ENCODE results near the gene MLKL.
"Not testable (repeated sequence)": the region's sequence is repeated elsewhere in the genome, so short reads cannot be mapped to it uniquely, and the experiment has no call there.

MLKL gene

GRCh38 chr16:74652883-74653282, 47.8 kb downstream of the MLKL start:
- DNase-seq; H3K4me3 ChIP-seq (ENCODE audit: insufficient read depth, low read depth, low read length, poor library complexity, severe bottlenecking); H3K9me3 ChIP-seq (ENCODE audit: control insufficient read depth, low read length); H3K4me1 ChIP-seq (ENCODE audit: control insufficient read depth, insufficient read depth, low read length, poor library complexity, severe bottlenecking); H3K27ac ChIP-seq (ENCODE audit: insufficient read depth, low read length, poor library complexity, severe bottlenecking); H3K27me3 ChIP-seq (replicated peaks; ENCODE audit: control insufficient read depth, insufficient read depth, low read length, poor library complexity, severe bottlenecking): not testable (repeated sequence)
- peaks cover 26% of the 10 kb centered on the region for H3K36me3 ChIP-seq (ENCODE audit: control insufficient read depth, insufficient read depth, low read length)

DNA sequence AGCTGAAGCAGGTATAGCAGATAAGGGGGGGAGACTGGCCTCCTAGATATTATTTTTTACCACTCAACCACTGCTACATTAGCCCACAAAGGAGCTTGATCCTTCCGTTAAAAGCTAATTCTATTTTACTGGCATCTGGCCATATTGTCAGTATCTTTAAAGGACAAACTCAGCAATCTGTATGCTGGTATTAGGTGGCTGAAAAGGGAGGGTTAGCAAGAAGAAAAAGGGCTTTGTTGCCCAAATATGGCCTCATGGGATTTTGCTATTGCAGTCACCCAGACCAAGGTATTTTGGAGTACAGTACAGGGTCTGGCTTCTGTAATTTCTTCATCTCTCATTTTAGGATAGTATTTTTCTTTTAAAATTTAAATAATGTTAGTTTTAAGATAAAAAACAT, 48.4 kb downstream of the MLKL start:
- no peak for DNase-seq
- H3K4me3 ChIP-seq (ENCODE audit: insufficient read depth, low read depth, low read length, poor library complexity, severe bottlenecking): no peak overlapping the region
- no peak overlapping the region for H3K27ac ChIP-seq (ENCODE audit: insufficient read depth, low read length, poor library complexity, severe bottlenecking)
- H3K27me3 ChIP-seq (replicated peaks; ENCODE audit: control insufficient read depth, insufficient read depth, low read length, poor library complexity, severe bottlenecking): no peaks in the 10 kb centered on the region
- H3K9me3 ChIP-seq (ENCODE audit: control insufficient read depth, low read length): no peaks in the 10 kb centered on the region
- peaks cover 4% of the 10 kb centered on the region for H3K4me1 ChIP-seq (ENCODE audit: control insufficient read depth, insufficient read depth, low read length, poor library complexity, severe bottlenecking)
- H3K36me3 ChIP-seq (ENCODE audit: control insufficient read depth, insufficient read depth, low read length): peaks cover 30% of the 10 kb centered on the region

DNA sequence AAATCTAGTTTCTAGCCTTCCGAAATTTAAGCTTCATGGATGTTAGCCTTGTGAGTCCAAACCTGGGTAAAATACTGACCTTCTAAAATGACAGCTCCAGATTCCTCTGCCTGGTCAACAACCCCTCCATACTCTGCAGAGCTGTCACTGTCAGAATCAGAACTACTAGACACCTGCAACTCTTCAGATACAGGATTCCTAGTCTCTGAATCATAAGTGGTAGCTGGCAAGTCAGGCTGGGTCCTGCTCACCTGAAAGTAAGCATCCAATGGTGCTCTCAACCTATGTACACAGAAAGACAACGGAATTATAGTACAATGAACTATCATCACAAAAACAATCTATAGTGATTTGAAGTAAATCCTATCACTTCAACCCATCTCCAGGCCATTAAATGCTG, 48.8 kb downstream of the MLKL start:
- no peak for DNase-seq
- Histone ChIP-seq H3K4me3 (ENCODE audit: insufficient read depth, low read depth, low read length, poor library complexity, severe bottlenecking) (no peak overlapping the region), H3K27ac (ENCODE audit: insufficient read depth, low read length, poor library complexity, severe bottlenecking) (no peak overlapping the region), H3K9me3 (ENCODE audit: control insufficient read depth, low read length) (no peaks in the 10 kb centered on the region), H3K4me1 (ENCODE audit: control insufficient read depth, insufficient read depth, low read length, poor library complexity, severe bottlenecking) (peaks cover 4% of the 10 kb centered on the region), H3K36me3 (ENCODE audit: control insufficient read depth, insufficient read depth, low read length) (peaks cover 28% of the 10 kb centered on the region), H3K27me3 (replicated peaks; ENCODE audit: control insufficient read depth, insufficient read depth, low read length, poor library complexity, severe bottlenecking) (no peaks in the 10 kb centered on the region)

DNA sequence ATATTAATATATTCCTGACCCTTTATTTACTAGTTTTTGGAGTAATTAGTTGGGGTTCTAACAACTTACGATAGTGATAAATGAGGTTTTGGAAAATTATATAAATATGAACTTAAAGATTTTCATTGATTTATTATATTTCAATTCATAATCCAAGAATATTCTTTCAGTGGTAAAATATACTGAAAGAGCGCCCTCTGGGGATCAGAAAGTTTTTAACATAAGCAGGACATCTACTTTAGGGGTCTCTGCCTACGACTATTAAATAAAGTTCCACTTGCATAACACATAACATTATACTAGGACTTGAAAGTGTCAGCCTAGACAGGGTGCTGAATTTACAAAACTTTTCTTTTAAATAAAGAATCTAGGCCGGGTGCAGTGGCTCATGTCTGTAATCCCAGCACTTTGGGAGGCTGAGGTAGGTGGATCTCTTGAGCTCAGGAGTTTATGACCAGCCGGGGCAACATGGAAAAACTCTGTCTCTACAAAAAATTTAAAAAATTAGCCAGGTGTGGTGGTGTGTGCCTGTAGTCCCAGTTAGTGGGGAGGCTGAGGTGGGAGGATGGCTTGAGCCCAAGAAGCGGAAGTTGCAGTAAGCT, 49.6 kb downstream of the MLKL start:
- no peak overlapping the region for H3K27ac ChIP-seq (ENCODE audit: insufficient read depth, low read length, poor library complexity, severe bottlenecking)
- H3K36me3 ChIP-seq (ENCODE audit: control insufficient read depth, insufficient read depth, low read length): peaks cover 31% of the 10 kb centered on the region
- DNase-seq: no peak
- H3K9me3 ChIP-seq (ENCODE audit: control insufficient read depth, low read length): no peaks in the 10 kb centered on the region
- H3K4me1 ChIP-seq (ENCODE audit: control insufficient read depth, insufficient read depth, low read length, poor library complexity, severe bottlenecking): peaks cover 4% of the 10 kb centered on the region
- H3K27me3 ChIP-seq (replicated peaks; ENCODE audit: control insufficient read depth, insufficient read depth, low read length, poor library complexity, severe bottlenecking): no peaks in the 10 kb centered on the region
- H3K4me3 ChIP-seq (ENCODE audit: insufficient read depth, low read depth, low read length, poor library complexity, severe bottlenecking): no peak overlapping the region

- H3K4me3 ChIP-seq (ENCODE audit: insufficient read depth, low read depth, low read length, poor library complexity, severe bottlenecking): no peak overlapping the region
- peaks cover 39% of the 10 kb centered on the region for H3K36me3 ChIP-seq (ENCODE audit: control insufficient read depth, insufficient read depth, low read length)
- H3K27ac ChIP-seq (ENCODE audit: insufficient read depth, low read length, poor library complexity, severe bottlenecking): no peak overlapping the region
- peaks cover 4% of the 10 kb centered on the region for H3K4me1 ChIP-seq (ENCODE audit: control insufficient read depth, insufficient read depth, low read length, poor library complexity, severe bottlenecking)
- no peaks in the 10 kb centered on the region for H3K27me3 ChIP-seq (replicated peaks; ENCODE audit: control insufficient read depth, insufficient read depth, low read length, poor library complexity, severe bottlenecking)
- no peaks in the 10 kb centered on the region for H3K9me3 ChIP-seq (ENCODE audit: control insufficient read depth, low read length)
- no peak for DNase-seq
Observed at GRCh38 chr16:74649839-74650504, 50.7 kb downstream of the MLKL start.

- DNase-seq: no peak
- H3K36me3 ChIP-seq (ENCODE audit: control insufficient read depth, insufficient read depth, low read length): peaks cover 61% of the 10 kb centered on the region
- H3K9me3 ChIP-seq (ENCODE audit: control insufficient read depth, low read length): no peaks in the 10 kb centered on the region
- no peaks in the 10 kb centered on the region for H3K27me3 ChIP-seq (replicated peaks; ENCODE audit: control insufficient read depth, insufficient read depth, low read length, poor library complexity, severe bottlenecking)
- no peak overlapping the region for H3K4me3 ChIP-seq (ENCODE audit: insufficient read depth, low read depth, low read length, poor library complexity, severe bottlenecking)
- no peaks in the 10 kb centered on the region for H3K4me1 ChIP-seq (ENCODE audit: control insufficient read depth, insufficient read depth, low read length, poor library complexity, severe bottlenecking)
- H3K27ac ChIP-seq (ENCODE audit: insufficient read depth, low read length, poor library complexity, severe bottlenecking): no peak overlapping the region
Observed at GRCh38 chr16:74641969-74642368, 58.7 kb downstream of the MLKL start.

DNA sequence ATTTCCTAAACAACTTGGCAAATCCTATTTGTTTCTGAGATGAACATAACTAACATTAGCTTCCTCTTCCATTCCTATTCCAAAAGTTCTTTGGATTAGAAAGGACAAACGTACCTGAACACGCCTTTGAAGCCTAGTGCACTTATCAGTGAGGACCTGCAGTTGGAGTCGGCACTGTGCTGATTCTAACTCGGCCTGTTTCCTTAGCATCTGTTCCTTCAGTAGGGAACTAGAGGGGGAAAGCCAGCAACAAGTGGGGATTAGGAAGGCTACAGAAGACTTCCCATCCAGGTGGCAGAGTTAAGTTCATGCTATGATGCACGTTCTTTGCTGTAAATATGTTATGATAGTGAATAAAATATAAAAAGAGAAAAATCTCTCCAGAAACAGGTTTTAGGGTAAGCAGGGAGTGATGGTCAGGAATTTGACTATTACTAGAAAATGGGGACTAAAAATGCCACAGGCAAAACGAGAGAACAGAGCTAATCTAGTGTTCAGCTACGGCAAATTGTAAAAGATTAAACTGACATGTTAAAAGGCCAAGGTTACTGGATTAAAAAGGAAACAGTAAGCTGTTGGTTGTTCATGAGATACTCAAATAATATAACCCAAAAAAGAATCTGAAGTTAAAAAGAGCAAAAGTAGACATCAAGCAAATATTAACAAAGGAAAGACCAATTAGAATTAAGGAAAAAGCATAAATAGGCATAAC, 62.8 kb downstream of the MLKL start:
- Histone ChIP-seq H3K36me3 (ENCODE audit: control insufficient read depth, insufficient read depth, low read length) (peaks cover 46% of the 10 kb centered on the region), H3K4me1 (ENCODE audit: control insufficient read depth, insufficient read depth, low read length, poor library complexity, severe bottlenecking) (no peaks in the 10 kb centered on the region), H3K4me3 (ENCODE audit: insufficient read depth, low read depth, low read length, poor library complexity, severe bottlenecking) (no peak overlapping the region), H3K27me3 (replicated peaks; ENCODE audit: control insufficient read depth, insufficient read depth, low read length, poor library complexity, severe bottlenecking) (no peaks in the 10 kb centered on the region), H3K9me3 (ENCODE audit: control insufficient read depth, low read length) (no peaks in the 10 kb centered on the region), H3K27ac (ENCODE audit: insufficient read depth, low read length, poor library complexity, severe bottlenecking) (no peak overlapping the region)
- no peak for DNase-seq

DNA sequence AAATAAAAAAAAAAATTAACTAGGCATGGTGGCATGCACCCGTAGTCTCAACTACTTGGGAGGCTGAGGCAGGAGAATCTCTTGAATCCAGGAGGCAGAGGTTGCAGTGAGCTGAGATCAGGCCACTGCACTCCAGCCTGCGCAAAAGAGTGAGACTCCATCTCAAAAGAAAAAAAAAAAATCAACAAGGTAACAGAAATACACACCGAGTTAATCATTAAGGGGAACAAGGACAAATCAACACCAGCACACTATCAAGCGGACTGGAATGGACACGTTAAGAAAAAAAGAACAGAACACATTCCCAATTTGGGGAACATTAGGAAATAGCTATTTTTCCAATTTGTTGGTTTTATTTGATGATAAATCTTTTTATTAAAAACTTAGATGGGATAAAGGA, 65.4 kb downstream of the MLKL start:
- Histone ChIP-seq H3K27ac (ENCODE audit: insufficient read depth, low read length, poor library complexity, severe bottlenecking) (no peak overlapping the region), H3K4me3 (ENCODE audit: insufficient read depth, low read depth, low read length, poor library complexity, severe bottlenecking) (no peak overlapping the region), H3K36me3 (ENCODE audit: control insufficient read depth, insufficient read depth, low read length) (peaks cover 61% of the 10 kb centered on the region), H3K9me3 (ENCODE audit: control insufficient read depth, low read length) (no peaks in the 10 kb centered on the region), H3K4me1 (ENCODE audit: control insufficient read depth, insufficient read depth, low read length, poor library complexity, severe bottlenecking) (no peaks in the 10 kb centered on the region), H3K27me3 (replicated peaks; ENCODE audit: control insufficient read depth, insufficient read depth, low read length, poor library complexity, severe bottlenecking) (no peaks in the 10 kb centered on the region)
- no peak for DNase-seq

DNA sequence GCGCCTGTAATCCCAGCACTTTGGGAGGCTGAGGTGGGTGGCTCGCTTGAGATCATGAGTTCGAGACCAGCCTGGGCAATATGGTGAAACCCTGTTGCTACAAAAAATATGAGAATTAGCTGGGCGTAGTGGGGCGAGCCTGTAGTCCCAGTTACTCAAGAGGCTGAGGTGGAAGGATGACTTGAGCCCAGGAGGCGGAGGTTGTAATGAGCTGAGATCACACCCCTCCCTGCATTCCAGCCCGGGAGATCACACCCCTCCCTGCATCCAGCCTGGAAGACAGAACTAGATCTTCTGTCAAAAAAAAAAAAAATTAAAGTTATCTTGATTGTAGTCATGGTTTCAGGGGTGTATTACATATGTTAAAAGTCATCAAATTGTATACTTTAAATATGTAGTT, 67.0 kb downstream of the MLKL start:
- Histone ChIP-seq H3K4me1 (ENCODE audit: control insufficient read depth, insufficient read depth, low read length, poor library complexity, severe bottlenecking) (no peaks in the 10 kb centered on the region), H3K9me3 (ENCODE audit: control insufficient read depth, low read length) (no peaks in the 10 kb centered on the region), H3K27me3 (replicated peaks; ENCODE audit: control insufficient read depth, insufficient read depth, low read length, poor library complexity, severe bottlenecking) (no peaks in the 10 kb centered on the region), H3K4me3 (ENCODE audit: insufficient read depth, low read depth, low read length, poor library complexity, severe bottlenecking) (no peak overlapping the region), H3K36me3 (ENCODE audit: control insufficient read depth, insufficient read depth, low read length) (peaks cover 71% of the 10 kb centered on the region), H3K27ac (ENCODE audit: insufficient read depth, low read length, poor library complexity, severe bottlenecking) (no peak overlapping the region)
- no peak for DNase-seq

- no peak for DNase-seq
Observed at GRCh38 chr16:74627506-74628220, 73.0 kb downstream of the MLKL start.

More at GRCh38 chr16:74627506-74628220, 73.0 kb downstream of the MLKL start:
- peaks cover 86% of the 10 kb centered on the region for H3K36me3 ChIP-seq (ENCODE audit: control insufficient read depth, insufficient read depth, low read length)
- no peak overlapping the region for H3K4me3 ChIP-seq (ENCODE audit: insufficient read depth, low read depth, low read length, poor library complexity, severe bottlenecking)
- no peaks in the 10 kb centered on the region for H3K9me3 ChIP-seq (ENCODE audit: control insufficient read depth, low read length)
- H3K4me1 ChIP-seq (ENCODE audit: control insufficient read depth, insufficient read depth, low read length, poor library complexity, severe bottlenecking): no peaks in the 10 kb centered on the region
- no peak overlapping the region for H3K27ac ChIP-seq (ENCODE audit: insufficient read depth, low read length, poor library complexity, severe bottlenecking)
- no peaks in the 10 kb centered on the region for H3K27me3 ChIP-seq (replicated peaks; ENCODE audit: control insufficient read depth, insufficient read depth, low read length, poor library complexity, severe bottlenecking)

Measured in effector memory CD4-positive, alpha-beta T cell (primary cell).